Measurements from ENCODE around the gene KRTAP10-7. TPM values are rescaled to one million over a fixed set of nuclear protein-coding genes. Genes with fewer than 3 reads are reported as not detected.

The KRTAP10-7 gene
- total RNA-seq, 1 donor from 2014 or later: not detected

- H3K36me3 ChIP-seq (ENCODE audit: insufficient read depth, low read length): no peaks in the 10 kb centered on the region
- no peaks in the 10 kb centered on the region for H3K79me2 ChIP-seq (ENCODE audit: insufficient read depth, low read length)
- TF ChIP-seq CTCF (IDR thresholded peaks at IDR 0.05; ENCODE audit: insufficient read depth, low read depth, low read length) (no peak), EZH2 (IDR thresholded peaks at IDR 0.05; ENCODE audit: insufficient read depth, low read length) (no peak)
- no peak overlapping the region for H3K27ac ChIP-seq (ENCODE audit: low read depth, low read length)
- no peaks in the 10 kb centered on the region for H3K4me1 ChIP-seq (ENCODE audit: insufficient read depth, low read length)
- no peak overlapping the region for H3K9ac ChIP-seq (ENCODE audit: low read length)
- no peak overlapping the region for H3K4me3 Mint-ChIP-seq (ENCODE audit: unreplicated experiment)
- no peaks in the 10 kb centered on the region for H3K4me1 Mint-ChIP-seq (ENCODE audit: low read depth, unreplicated experiment)
- H3K27ac Mint-ChIP-seq (ENCODE audit: unreplicated experiment): no peak overlapping the region
- no peak for DNase-seq (ENCODE audit: low read depth)
- no peak overlapping the region for H2AFZ ChIP-seq (ENCODE audit: low read depth, low read length)
- H3K27me3 ChIP-seq (ENCODE audit: insufficient read depth, low read length): no peaks in the 10 kb centered on the region
- no peaks in the 10 kb centered on the region for H4K20me1 ChIP-seq (ENCODE audit: insufficient read depth, low read length)
- no peak for FAIRE-seq
- no peak overlapping the region for H3K4me3 ChIP-seq (ENCODE audit: insufficient read depth, low read depth, low read length)
- no peak overlapping the region for H3K4me2 ChIP-seq (ENCODE audit: low read length)
- H3K27me3 Mint-ChIP-seq (ENCODE audit: low read depth, unreplicated experiment): peaks cover 20% of the 10 kb centered on the region
- no peaks in the 10 kb centered on the region for H3K36me3 Mint-ChIP-seq (ENCODE audit: low read depth, unreplicated experiment)
- H3K9me3 ChIP-seq (ENCODE audit: insufficient read depth, low read depth, low read length): peaks cover 10% of the 10 kb centered on the region
- peaks cover 29% of the 10 kb centered on the region for H3K9me3 Mint-ChIP-seq (ENCODE audit: unreplicated experiment)
Observed at GRCh38 chr21:44581158-44581557, 19.2 kb upstream of the KRTAP10-7 start.

- Mint-ChIP-seq H3K27me3 (ENCODE audit: low read depth, unreplicated experiment) (peaks cover 29% of the 10 kb centered on the region), H3K4me1 (ENCODE audit: low read depth, unreplicated experiment) (no peaks in the 10 kb centered on the region), H3K9me3 (ENCODE audit: unreplicated experiment) (peaks cover 33% of the 10 kb centered on the region), H3K27ac (ENCODE audit: unreplicated experiment) (no peak overlapping the region), H3K4me3 (ENCODE audit: unreplicated experiment) (no peak overlapping the region), H3K36me3 (ENCODE audit: low read depth, unreplicated experiment) (no peaks in the 10 kb centered on the region)
- no peaks in the 10 kb centered on the region for H3K4me1 ChIP-seq (ENCODE audit: insufficient read depth, low read length)
- H3K36me3 ChIP-seq (ENCODE audit: insufficient read depth, low read length): no peaks in the 10 kb centered on the region
- no peaks in the 10 kb centered on the region for H3K27me3 ChIP-seq (ENCODE audit: insufficient read depth, low read length)
- no peak for DNase-seq (ENCODE audit: low read depth)
- peaks cover 10% of the 10 kb centered on the region for H3K9me3 ChIP-seq (ENCODE audit: insufficient read depth, low read depth, low read length)
- no peak overlapping the region for H3K9ac ChIP-seq (ENCODE audit: low read length)
- H4K20me1 ChIP-seq (ENCODE audit: insufficient read depth, low read length): no peaks in the 10 kb centered on the region
- H3K79me2 ChIP-seq (ENCODE audit: insufficient read depth, low read length): no peaks in the 10 kb centered on the region
- H3K4me3 ChIP-seq (ENCODE audit: insufficient read depth, low read depth, low read length): no peak overlapping the region
- no peak overlapping the region for H3K4me2 ChIP-seq (ENCODE audit: low read length)
- no peak overlapping the region for H2AFZ ChIP-seq (ENCODE audit: low read depth, low read length)
- TF ChIP-seq EZH2 (IDR thresholded peaks at IDR 0.05; ENCODE audit: insufficient read depth, low read length) (no peak), CTCF (IDR thresholded peaks at IDR 0.05; ENCODE audit: insufficient read depth, low read depth, low read length) (no peak)
- FAIRE-seq: no peak
- H3K27ac ChIP-seq (ENCODE audit: low read depth, low read length): no peak overlapping the region
Observed at GRCh38 chr21:44582055-44582454, 18.3 kb upstream of the KRTAP10-7 start.

- Histone ChIP-seq H3K27me3 (ENCODE audit: insufficient read depth, low read length) (no peaks in the 10 kb centered on the region), H3K4me1 (ENCODE audit: insufficient read depth, low read length) (no peaks in the 10 kb centered on the region), H3K9me3 (ENCODE audit: insufficient read depth, low read depth, low read length) (peaks cover 6% of the 10 kb centered on the region), H3K4me2 (ENCODE audit: low read length) (no peak overlapping the region), H2AFZ (ENCODE audit: low read depth, low read length) (no peak overlapping the region), H4K20me1 (ENCODE audit: insufficient read depth, low read length) (no peaks in the 10 kb centered on the region), H3K79me2 (ENCODE audit: insufficient read depth, low read length) (no peaks in the 10 kb centered on the region), H3K36me3 (ENCODE audit: insufficient read depth, low read length) (no peaks in the 10 kb centered on the region), H3K9ac (ENCODE audit: low read length) (no peak overlapping the region), H3K4me3 (ENCODE audit: insufficient read depth, low read depth, low read length) (no peak overlapping the region), H3K27ac (ENCODE audit: low read depth, low read length) (no peak overlapping the region)
- Mint-ChIP-seq H3K27me3 (ENCODE audit: low read depth, unreplicated experiment) (peaks cover 30% of the 10 kb centered on the region), H3K9me3 (ENCODE audit: unreplicated experiment) (peaks cover 27% of the 10 kb centered on the region), H3K36me3 (ENCODE audit: low read depth, unreplicated experiment) (no peaks in the 10 kb centered on the region), H3K4me3 (ENCODE audit: unreplicated experiment) (no peak overlapping the region), H3K4me1 (ENCODE audit: low read depth, unreplicated experiment) (no peaks in the 10 kb centered on the region), H3K27ac (ENCODE audit: unreplicated experiment) (no peak overlapping the region)
- DNase-seq (ENCODE audit: low read depth) (no peak), FAIRE-seq (no peak)
- TF ChIP-seq CTCF (IDR thresholded peaks at IDR 0.05; ENCODE audit: insufficient read depth, low read depth, low read length) (no peak), EZH2 (IDR thresholded peaks at IDR 0.05; ENCODE audit: insufficient read depth, low read length) (no peak)
Observed at GRCh38 chr21:44583089-44583799, 17.2 kb upstream of the KRTAP10-7 start.

Data from astrocyte (in vitro differentiated cells and primary cell).